HEK293T (cell line): ENCODE data around the gene MORF4L2.

Experiments
- ARNT ChIP-seq: fragments of 450-650 bp; IDR thresholded peaks from 2 replicates; pipeline ENCODE4 v1.6.1; 2017; ENCODE audit warnings: mild to moderate bottlenecking
- BHLHE40 ChIP-seq: fragments of 450-650 bp; IDR thresholded peaks from 2 replicates; pipeline ENCODE4 v1.6.1; 2016; ENCODE audit warnings: mild to moderate bottlenecking, moderate library complexity, borderline replicate concordance
- ELF4 ChIP-seq: fragments of 450-650 bp; IDR thresholded peaks from 2 replicates; pipeline ENCODE4 v1.6.1; 2017; ENCODE audit warnings: antibody characterized with exemption
- FOXK2 ChIP-seq: fragments of 450-650 bp; IDR thresholded peaks from 2 replicates; pipeline ENCODE4 v1.6.1; 2016; ENCODE audit warnings: mild to moderate bottlenecking
- L3MBTL2 ChIP-seq: fragments of 450-650 bp; conservative IDR thresholded peaks from 2 replicates; pipeline ENCODE4 v1.6.1; 2016; ENCODE audit warnings: mild to moderate bottlenecking

DNA sequence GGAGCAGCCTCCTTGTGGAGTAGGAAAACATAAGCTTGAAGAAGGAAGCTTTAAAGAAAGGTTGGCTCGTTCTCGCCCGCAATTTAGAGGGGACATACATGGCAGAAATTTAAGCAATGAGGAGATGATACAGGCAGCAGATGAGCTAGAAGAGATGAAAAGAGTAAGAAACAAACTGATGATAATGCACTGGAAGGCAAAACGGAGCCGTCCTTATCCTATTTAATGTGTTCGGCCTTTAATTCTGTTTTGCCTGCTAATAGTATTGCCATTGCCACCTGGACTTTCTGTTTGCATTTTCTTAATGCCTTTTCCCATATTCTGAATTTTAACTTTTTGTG, 56.4 kb downstream of the MORF4L2 start:
- TF ChIP-seq L3MBTL2, result no peak
- no peak for TF ChIP-seq ELF4
- no peak for TF ChIP-seq FOXK2
- TF ChIP-seq BHLHE40, result no peak
- no peak for TF ChIP-seq ARNT
